Activated effector memory CD4-positive, alpha-beta T cell treated with anti-CD3 and anti-CD28 coated beads, Interleukin-2, amount 50 U/mL, for 16 hours (primary cell): ENCODE results near the gene FOXL3.

Experiments used
- DNase-seq: peaks from one replicate; pipeline ENCODE4 v3.0.0-alpha.2; 2020

FOXL3 gene

GRCh38 chr7:255721-256361 lies 34.1 kb upstream of the FOXL3 start:
- DNase-seq, result no peak

GRCh38 chr7:256461-256940 lies 33.5 kb upstream of the FOXL3 start:
- DNase-seq, result no peak

- DNase-seq, result no peak
Measured at GRCh38 chr7:256981-257646, 32.9 kb upstream of the FOXL3 start.

- DNase-seq, result no peak
Measured at GRCh38 chr7:257647-257992, 32.4 kb upstream of the FOXL3 start.

- DNase-seq, result no peak
Measured at GRCh38 chr7:258476-259190, 31.3 kb upstream of the FOXL3 start.

GRCh38 chr7:259191-259505 lies 30.8 kb upstream of the FOXL3 start:
- peak; percentile 54 for DNase-seq

- no peak for DNase-seq
Measured at GRCh38 chr7:259751-260405, 30.1 kb upstream of the FOXL3 start.

- peak; percentile 21 for DNase-seq
Measured at GRCh38 chr7:260441-261281, 29.3 kb upstream of the FOXL3 start.

- peak; percentile 55 for DNase-seq
Measured at GRCh38 chr7:261341-262250, 28.4 kb upstream of the FOXL3 start.

- peak; percentile 4 for DNase-seq
Measured at GRCh38 chr7:262251-262572, 27.8 kb upstream of the FOXL3 start.

- DNase-seq, result peak; percentile 87
Measured at GRCh38 chr7:262631-263311, 27.2 kb upstream of the FOXL3 start.

GRCh38 chr7:263483-264351 lies 26.3 kb upstream of the FOXL3 start:
- DNase-seq, result peak; percentile 67

- DNase-seq, result peak; percentile 61
Measured at GRCh38 chr7:264541-265191, 25.3 kb upstream of the FOXL3 start.

- DNase-seq, result peak; percentile 62
Measured at GRCh38 chr7:265192-265997, 24.6 kb upstream of the FOXL3 start.

GRCh38 chr7:265998-266850 lies 23.7 kb upstream of the FOXL3 start:
- no peak for DNase-seq

GRCh38 chr7:266851-267840 lies 22.8 kb upstream of the FOXL3 start:
- peak; percentile 63 for DNase-seq
